Measurements from ENCODE around the gene MYLIP.

DNA sequence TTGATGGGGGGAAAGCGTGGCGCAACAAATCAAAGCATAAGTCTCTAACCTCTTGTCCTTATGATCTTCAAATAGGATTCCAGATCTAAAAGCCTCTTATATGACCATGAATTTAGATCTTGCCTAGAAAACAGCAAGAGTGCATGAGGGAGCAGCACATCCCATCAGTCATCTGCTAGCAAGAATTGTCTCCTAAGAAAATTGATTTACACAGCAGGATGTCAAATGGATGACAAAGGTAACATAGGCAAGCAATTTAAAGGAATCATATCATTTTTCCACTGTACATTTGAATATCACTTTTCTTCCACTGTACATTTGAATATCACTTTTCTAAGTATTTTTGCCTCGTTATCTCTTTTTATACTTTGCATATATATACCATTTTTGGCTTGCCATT lies 7.5 kb upstream of the MYLIP start:
- no peak for TF ChIP-seq CTCF (IDR thresholded peaks at IDR 0.05; ENCODE audit: insufficient read depth, low read length, poor library complexity, severe bottlenecking)
- TF ChIP-seq EZH2phosphoT487 (conservative IDR thresholded peaks at IDR 0.05; ENCODE audit: low read length) = no peak
